ENCODE data around the gene RAB10. TPM values are rescaled to one million over a fixed set of nuclear protein-coding genes. Genes with fewer than 3 reads are reported as not detected.

RAB10 gene
- total and polyA plus RNA-seq, 9 of the 15 experiments (the other 6 are each of a cell fraction or from before 2014, with no cell fraction given), result 25.1 to 214 (median 157) TPM

DNA sequence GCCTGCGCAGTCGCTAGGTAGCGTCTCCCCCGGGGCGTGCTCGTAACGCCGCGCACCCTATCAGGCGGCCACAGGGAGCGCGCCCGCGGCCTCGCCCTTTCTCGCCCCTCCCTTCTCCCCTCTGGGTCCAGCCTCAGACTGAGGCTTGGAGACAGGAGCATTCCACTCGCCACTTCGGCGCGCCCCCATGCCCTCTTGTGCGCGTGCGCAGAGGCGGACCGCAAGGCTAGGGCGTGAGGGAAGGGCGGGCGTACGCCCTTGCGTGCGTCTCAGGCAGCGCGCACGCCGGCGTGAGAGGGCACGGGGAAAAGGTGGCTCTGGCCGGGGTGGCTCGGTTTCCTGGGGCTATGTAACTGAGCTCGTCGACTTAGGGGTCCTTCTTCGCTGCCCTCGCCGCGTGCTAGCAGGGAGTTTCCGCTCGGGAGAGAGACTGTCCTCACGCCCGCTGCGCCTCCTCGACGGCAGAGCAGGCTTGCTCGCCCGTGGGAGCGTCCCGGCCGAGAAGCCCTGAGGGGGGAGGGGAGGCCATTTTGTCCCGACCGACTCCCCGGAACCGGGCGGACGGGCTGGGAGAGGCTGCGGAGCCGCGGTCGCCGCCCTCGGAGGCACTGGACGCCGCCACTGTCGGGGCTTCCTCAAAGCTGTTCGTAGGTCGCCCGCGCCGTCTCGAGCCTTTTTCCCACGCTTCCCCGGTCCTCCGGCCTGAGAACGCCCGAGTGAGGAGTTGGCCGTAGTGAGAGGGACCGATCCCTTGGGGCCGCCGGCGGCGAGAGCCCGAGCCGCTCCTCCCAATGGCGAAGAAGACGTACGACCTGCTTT lies at the start of gene RAB10 (continued):
- TF ChIP-seq ARID4B (CRISPR knock-in tag; IDR thresholded peaks at IDR 0.05) (peak; percentile 13; the same call in 1 of the 2 replicates), HDAC3 (IDR thresholded peaks at IDR 0.05; ENCODE audit: borderline replicate concordance, partially characterized antibody) (no peak), TFAM (CRISPR knock-in tag; conservative IDR thresholded peaks at IDR 0.05) (no peak), PHF21A (IDR thresholded peaks at IDR 0.05; ENCODE audit: borderline replicate concordance, low read depth) (peak; percentile 65; the same call in 1 of the 2 replicates), SP2 (IDR thresholded peaks at IDR 0.05; ENCODE audit: extremely low read depth, low read depth, low read length, poor library complexity, severe bottlenecking) (no peak), LARP7 (IDR thresholded peaks at IDR 0.05) (0 out of 2 replicates have a peak, but pooled peaks have one; percentile 25), NFXL1 (CRISPR knock-in tag; IDR thresholded peaks at IDR 0.05) (no peak), BMI1 (IDR thresholded peaks at IDR 0.05; ENCODE audit: low read length) (no peak), ZNF511 (CRISPR knock-in tag; IDR thresholded peaks at IDR 0.05) (peak; percentile 71), ZSCAN32 (CRISPR knock-in tag; IDR thresholded peaks at IDR 0.05) (peak; percentile 13; the same call in 1 of the 2 replicates), BCOR (IDR thresholded peaks at IDR 0.05) (peak; percentile 57; the same call in 1 of the 2 replicates), CREM (IDR thresholded peaks at IDR 0.05; ENCODE audit: low read depth) (peak; percentile 82), KAT7 (CRISPR knock-in tag; IDR thresholded peaks at IDR 0.05; ENCODE audit: borderline replicate concordance) (peak; percentile 89; the same call in 1 of the 2 replicates), GTF2A2 (tag; IDR thresholded peaks at IDR 0.05) (0 out of 2 replicates have a peak, but pooled peaks have one; percentile 44), HBP1 (CRISPR knock-in tag; IDR thresholded peaks at IDR 0.05) (no peak), ZNF785 (CRISPR knock-in tag; IDR thresholded peaks at IDR 0.05) (no peak), MAZ (CRISPR knock-in tag; conservative IDR thresholded peaks at IDR 0.05 in 1 of 2, IDR thresholded peaks at IDR 0.05 in 1 of 2) (peak; percentile 94 to 95)
- TF ChIP-seq, protein P1, sequence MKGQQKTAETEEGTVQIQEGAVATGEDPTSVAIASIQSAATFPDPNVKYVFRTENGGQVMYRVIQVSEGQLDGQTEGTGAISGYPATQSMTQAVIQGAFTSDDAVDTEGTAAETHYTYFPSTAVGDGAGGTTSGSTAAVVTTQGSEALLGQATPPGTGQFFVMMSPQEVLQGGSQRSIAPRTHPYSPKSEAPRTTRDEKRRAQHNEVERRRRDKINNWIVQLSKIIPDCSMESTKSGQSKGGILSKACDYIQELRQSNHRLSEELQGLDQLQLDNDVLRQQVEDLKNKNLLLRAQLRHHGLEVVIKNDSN (CRISPR knock-in tag; IDR thresholded peaks at IDR 0.05), result peak; percentile 22; the same call in 1 of the 2 replicates
- TF ChIP-seq, protein P2, sequence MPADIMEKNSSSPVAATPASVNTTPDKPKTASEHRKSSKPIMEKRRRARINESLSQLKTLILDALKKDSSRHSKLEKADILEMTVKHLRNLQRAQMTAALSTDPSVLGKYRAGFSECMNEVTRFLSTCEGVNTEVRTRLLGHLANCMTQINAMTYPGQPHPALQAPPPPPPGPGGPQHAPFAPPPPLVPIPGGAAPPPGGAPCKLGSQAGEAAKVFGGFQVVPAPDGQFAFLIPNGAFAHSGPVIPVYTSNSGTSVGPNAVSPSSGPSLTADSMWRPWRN (IDR thresholded peaks at IDR 0.05; ENCODE audit: low read depth), result peak; percentile 45; the same call in 1 of the 2 replicates
